ENCODE measurements around the gene KCNAB2.
A peak's percentile ranks its signal among the peaks of the same experiment; 100 is the strongest.
"Not testable (repeated sequence)": the region's sequence is repeated elsewhere in the genome, so short reads cannot be mapped to it uniquely, and the experiment has no call there.

Gene KCNAB2

DNA sequence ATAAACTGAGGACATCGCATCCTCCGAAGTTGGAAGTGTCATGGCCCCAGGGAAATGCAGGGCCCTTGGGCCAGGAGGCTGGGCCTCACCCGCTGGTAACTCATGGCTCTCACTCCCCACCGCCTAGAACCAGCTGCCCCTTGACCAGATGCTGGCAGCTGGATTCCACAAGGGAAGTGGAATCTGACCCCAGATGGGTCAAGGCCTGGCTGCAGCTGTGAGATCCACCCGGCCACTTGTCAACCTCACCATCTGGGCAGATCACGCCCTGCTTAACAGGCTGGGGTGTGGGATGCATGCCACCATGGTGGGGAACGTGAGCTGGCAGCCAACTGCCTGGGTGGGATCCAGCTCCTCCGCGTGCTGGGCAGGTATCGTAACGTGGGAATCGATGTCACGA is 25.5 kb downstream of the KCNAB2 start:
- TF ChIP-seq, protein P1, sequence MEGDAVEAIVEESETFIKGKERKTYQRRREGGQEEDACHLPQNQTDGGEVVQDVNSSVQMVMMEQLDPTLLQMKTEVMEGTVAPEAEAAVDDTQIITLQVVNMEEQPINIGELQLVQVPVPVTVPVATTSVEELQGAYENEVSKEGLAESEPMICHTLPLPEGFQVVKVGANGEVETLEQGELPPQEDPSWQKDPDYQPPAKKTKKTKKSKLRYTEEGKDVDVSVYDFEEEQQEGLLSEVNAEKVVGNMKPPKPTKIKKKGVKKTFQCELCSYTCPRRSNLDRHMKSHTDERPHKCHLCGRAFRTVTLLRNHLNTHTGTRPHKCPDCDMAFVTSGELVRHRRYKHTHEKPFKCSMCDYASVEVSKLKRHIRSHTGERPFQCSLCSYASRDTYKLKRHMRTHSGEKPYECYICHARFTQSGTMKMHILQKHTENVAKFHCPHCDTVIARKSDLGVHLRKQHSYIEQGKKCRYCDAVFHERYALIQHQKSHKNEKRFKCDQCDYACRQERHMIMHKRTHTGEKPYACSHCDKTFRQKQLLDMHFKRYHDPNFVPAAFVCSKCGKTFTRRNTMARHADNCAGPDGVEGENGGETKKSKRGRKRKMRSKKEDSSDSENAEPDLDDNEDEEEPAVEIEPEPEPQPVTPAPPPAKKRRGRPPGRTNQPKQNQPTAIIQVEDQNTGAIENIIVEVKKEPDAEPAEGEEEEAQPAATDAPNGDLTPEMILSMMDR (IDR thresholded peaks at IDR 0.05; ENCODE audit: low read depth, low read length): no peak

DNA sequence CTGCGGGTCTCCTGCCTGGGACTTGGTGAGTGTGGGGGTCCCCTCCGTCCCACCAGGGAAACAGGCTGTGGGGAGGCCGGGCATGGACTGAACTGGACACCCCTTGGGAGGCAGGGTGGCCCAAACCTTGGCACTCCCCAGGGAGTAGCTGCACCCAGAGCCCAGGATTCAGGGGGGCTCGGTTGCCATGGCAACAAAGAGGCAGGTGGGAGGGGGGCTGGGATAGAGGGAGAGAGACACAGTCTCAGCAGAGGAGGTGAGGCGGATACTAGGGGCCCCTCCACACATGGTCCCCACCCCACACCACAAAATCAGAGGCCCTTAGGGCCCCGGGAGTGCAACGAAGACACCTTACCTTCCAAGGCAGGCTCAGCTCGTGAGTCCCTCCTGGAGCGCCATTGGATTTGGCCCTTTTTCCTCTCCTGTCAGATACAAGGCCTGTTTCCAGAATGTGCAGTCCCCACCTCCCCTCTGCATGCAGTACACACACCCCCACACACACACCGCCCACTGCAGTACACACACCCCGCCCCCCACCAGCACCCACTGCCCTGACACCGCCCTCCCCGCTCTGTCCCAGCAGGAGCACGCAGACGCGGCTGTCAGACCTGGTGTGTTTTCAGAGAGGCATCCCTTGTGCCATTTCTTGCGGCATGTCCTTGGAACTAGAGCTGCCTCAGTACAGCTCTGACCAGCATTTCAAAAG is 27.2 kb downstream of the KCNAB2 start:
- TF ChIP-seq, protein P1 (IDR thresholded peaks at IDR 0.05; ENCODE audit: low read depth, low read length): no peak
- H3K4me3 ChIP-seq (replicated peaks in 1 of 2; ENCODE audit: low read depth in 2 of 2, low read length in 2 of 2): no peak overlapping the region
- DNase-seq (ENCODE audit: low read depth in 2 of 2): no peak

More for the DNA sequence above, 25.5 kb downstream of the KCNAB2 start:
- DNase-seq (ENCODE audit: low read depth in 2 of 2): no peak
- no peak overlapping the region for H3K4me3 ChIP-seq (replicated peaks in 1 of 2; ENCODE audit: low read depth in 2 of 2, low read length in 2 of 2)

DNA sequence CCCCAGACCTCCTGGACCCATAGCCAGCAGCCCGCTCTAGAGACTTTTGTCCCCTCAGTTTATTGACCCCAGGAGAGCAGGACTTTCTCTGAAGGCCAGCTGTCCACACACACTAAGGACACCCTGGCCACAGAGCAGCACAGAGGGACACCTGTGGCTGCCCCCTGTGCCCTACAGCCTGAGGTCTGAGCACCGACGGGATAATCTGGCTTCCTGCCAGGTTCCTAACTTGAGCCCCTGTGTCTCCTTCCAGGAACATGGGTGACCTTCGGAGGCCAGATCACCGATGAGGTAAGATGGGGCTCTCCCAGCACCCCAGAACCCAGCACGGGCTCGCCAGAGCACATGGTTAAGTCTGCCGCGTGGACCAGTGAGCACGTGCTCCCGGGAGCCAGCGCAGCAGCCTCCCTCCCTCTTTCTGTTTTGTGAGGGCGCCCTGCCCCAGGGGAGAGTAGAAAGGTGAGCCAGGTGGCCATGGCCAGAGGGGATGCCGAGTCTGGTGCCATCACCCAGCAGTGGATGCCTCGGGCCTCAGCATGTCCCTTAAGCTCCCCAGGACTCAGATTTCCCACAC is 27.9 kb downstream of the KCNAB2 start:
- TF ChIP-seq, protein P1 (IDR thresholded peaks at IDR 0.05; ENCODE audit: low read depth, low read length): no peak
- no peak for DNase-seq (ENCODE audit: low read depth in 2 of 2)
- H3K4me3 ChIP-seq (replicated peaks in 1 of 2; ENCODE audit: low read depth in 2 of 2, low read length in 2 of 2): no peak overlapping the region

DNA sequence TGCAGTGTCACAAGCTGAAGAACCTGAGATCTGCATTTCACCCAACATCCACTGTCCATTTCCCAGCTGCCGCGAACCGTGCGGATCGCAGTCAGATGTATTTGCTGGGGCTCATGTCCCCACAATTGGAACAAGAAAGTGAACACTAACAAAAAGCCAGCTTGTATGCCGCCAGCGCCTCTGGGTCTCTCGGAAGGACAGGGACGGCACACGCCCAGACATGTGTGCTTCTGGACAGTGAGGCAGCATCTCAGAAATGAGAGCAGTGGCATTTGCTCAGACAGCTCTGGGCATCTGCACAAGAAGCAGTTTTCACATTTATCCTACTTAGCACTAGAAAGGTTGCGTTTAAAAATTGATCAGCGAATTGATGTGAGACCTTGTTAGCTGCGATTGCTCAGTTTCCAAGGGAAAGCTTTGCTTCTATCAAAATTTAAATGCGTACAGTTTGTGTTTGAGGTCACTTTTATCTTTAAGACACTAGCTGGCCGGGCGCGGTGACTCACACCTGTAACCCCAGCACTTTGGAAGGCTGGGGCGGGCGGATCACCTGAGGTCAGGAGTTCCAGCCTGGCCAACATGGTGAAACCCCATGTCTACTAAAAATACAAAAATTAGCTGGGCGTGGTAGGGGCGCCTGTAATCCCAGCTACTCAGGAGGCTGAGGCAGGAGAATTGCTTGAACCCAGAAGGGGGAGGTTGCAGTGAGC is 28.7 kb downstream of the KCNAB2 start:
- TF ChIP-seq, protein P1 (IDR thresholded peaks at IDR 0.05; ENCODE audit: low read depth, low read length): no peak
- DNase-seq (ENCODE audit: low read depth in 2 of 2): no peak
- no peak overlapping the region for H3K4me3 ChIP-seq (replicated peaks in 1 of 2; ENCODE audit: low read depth in 2 of 2, low read length in 2 of 2)

DNA sequence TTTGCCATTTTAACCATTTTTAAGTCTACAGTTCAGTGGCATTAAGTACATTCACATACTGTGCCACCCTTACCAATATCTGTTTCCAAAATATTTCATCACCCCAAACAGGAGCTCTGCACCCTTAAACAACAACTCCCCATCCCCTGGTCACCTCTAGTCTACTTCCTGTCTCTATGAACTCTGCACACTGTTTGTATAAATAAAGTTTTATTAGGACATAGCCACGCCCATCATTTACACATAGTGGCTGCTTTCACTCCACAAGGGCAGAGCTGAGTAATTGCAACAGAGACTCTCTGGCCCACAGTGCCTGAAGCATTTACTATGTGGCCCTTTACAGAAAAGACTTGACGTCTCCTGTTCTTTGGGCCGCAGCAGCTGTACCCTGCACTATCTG is 30.1 kb downstream of the KCNAB2 start:
- DNase-seq (ENCODE audit: low read depth in 2 of 2): peak in 1 of 2 donors; percentile 10
- TF ChIP-seq, protein P1 (IDR thresholded peaks at IDR 0.05; ENCODE audit: low read depth, low read length): no peak
- no peak overlapping the region for H3K4me3 ChIP-seq (replicated peaks in 1 of 2; ENCODE audit: low read depth in 2 of 2, low read length in 2 of 2)

DNA sequence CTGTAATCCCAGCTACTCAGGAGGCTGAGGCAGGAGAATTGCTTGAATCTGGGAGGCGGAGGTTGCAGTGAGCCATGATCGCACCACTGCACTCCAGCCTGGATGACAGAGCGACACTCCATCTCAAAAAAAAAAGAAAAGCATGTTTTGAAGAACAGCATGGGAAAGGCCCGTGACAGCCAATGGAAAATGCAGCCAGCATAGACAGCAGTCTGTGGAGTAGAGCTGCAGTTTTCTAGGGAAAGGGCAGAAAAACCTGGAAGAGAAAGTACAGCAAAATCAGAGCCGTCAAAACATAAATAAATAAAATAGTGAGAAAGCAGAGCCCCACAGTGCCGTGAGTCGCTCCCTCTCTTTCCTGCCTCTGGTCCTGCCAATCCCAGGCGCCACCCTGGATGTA is 31.4 kb downstream of the KCNAB2 start:
- DNase-seq (ENCODE audit: low read depth in 2 of 2): not testable (repeated sequence)

DNA sequence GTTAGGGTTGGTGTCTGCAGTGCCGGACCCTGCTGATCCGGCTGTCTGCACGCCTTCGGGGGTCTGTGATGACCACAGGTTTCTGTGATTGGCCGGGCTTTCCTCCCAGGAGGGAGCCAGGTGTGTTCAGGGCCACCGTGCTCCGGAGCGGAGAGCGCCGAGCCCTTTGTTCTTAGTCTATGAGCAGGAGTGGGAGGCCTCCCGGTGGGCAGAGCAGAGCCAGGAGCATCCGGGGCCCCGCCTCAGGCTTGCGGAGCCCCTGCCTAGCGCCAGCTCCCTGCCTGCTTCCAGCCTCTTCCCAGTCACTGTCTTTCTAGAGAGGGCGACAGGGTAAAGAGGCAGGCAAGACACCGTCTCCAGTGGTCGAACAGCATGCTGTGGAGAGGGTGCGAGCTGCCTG is 31.8 kb downstream of the KCNAB2 start:
- H3K4me3 ChIP-seq (replicated peaks in 1 of 2; ENCODE audit: low read depth in 2 of 2, low read length in 2 of 2): no peak overlapping the region
- no peak for DNase-seq (ENCODE audit: low read depth in 2 of 2)
- TF ChIP-seq, protein P1 (IDR thresholded peaks at IDR 0.05; ENCODE audit: low read depth, low read length): no peak

More for the DNA sequence above, 31.4 kb downstream of the KCNAB2 start:
- not testable (repeated sequence) for H3K4me3 ChIP-seq (replicated peaks in 1 of 2; ENCODE audit: low read depth in 2 of 2, low read length in 2 of 2)

All from cardiac fibroblast (primary cell).